ENCODE results near the gene METTL6. TPM values are rescaled to one million over a fixed set of nuclear protein-coding genes. Genes with fewer than 3 reads are reported as not detected.
"Not testable (repeated sequence)": the region's sequence is repeated elsewhere in the genome, so short reads cannot be mapped to it uniquely, and the experiment has no call there.

The METTL6 gene
- total RNA-seq, 4 donors from 2014 or later: 2.6 to 9.6 (median 9.0) TPM

DNA sequence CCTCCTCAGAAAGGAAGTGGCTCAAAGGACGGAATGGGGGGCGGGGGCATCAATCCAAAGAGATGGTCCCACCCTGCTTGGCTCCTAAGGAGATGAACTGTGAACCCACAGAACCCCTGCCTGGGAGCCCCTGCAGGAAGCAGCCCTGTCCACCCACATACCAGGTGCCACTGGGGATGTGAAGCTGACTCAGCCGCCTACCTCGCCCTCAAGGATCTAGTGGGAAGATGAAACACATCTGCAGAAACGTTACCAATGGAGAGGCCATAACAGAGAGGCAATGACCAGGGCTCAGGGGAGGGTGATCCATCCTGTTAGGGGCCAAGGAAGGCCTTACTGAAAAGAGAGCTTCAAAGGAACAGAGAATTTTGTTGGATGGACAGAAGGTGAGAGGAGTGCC, 35.1 kb upstream of the METTL6 start:
- no peak overlapping the region for H3K27ac ChIP-seq
- no peak for DNase-seq
- no peaks in the 10 kb centered on the region for H3K27me3 ChIP-seq
- no peaks in the 10 kb centered on the region for H3K9me3 ChIP-seq
- no peaks in the 10 kb centered on the region for H3K36me3 ChIP-seq
- H3K4me3 ChIP-seq: no peak overlapping the region
- TF ChIP-seq, protein P1, sequence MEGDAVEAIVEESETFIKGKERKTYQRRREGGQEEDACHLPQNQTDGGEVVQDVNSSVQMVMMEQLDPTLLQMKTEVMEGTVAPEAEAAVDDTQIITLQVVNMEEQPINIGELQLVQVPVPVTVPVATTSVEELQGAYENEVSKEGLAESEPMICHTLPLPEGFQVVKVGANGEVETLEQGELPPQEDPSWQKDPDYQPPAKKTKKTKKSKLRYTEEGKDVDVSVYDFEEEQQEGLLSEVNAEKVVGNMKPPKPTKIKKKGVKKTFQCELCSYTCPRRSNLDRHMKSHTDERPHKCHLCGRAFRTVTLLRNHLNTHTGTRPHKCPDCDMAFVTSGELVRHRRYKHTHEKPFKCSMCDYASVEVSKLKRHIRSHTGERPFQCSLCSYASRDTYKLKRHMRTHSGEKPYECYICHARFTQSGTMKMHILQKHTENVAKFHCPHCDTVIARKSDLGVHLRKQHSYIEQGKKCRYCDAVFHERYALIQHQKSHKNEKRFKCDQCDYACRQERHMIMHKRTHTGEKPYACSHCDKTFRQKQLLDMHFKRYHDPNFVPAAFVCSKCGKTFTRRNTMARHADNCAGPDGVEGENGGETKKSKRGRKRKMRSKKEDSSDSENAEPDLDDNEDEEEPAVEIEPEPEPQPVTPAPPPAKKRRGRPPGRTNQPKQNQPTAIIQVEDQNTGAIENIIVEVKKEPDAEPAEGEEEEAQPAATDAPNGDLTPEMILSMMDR (IDR thresholded peaks at IDR 0.05): no peak
- TF ChIP-seq POLR2A (IDR thresholded peaks at IDR 0.05) (no peak), POLR2AphosphoS5 (IDR thresholded peaks at IDR 0.05) (no peak), EP300 (IDR thresholded peaks at IDR 0.05; ENCODE audit: low read depth) (no peak)
- WGBS, 2 donors (ENCODE audit: low coverage in 1 of 2): 70 to 87% methylated on average over 3 to 5 of the region's 5 CpGs
- intact Hi-C loops (cut with DNase I; ENCODE audit: low total_unique reads): no loop called here
- H3K4me1 ChIP-seq: no peaks in the 10 kb centered on the region
- in situ Hi-C loops (cut with MboI; ENCODE audit: low pct_ligation_motif_present in 1 of 4, low pct_unique_long_range_greater_than_20kb in 1 of 4, low sequenced_read_pairs in 3 of 4): no loop called here

DNA sequence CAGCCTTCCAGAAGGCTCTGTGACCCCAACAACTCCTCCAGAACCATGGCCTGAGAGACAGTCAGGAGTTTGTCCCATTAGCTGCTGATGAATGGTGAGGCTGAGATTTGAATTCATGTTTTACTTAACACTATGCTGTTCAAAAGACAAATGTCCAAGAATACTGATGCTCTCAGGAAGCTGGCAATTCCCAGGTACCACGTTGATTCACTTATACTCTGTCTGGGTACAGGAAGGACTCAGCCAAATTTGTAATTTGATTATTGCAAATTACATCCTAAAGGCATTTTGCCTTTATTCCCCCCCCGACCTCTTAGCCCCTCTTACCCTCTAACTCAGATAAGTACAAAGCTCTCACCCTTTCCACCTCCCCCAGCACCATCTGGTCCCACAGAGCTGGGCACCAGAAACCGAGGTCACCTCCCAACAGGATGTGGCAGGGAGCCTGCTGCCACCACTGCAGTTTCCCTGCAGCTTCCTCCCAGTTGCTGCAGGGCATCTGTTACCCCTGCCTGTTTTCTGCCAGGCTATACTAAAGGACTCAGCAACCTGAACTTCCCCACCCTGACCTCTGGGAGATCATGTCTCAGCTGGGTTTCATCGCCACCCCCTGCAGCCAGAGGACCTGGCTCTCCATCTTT, 33.7 kb upstream of the METTL6 start:
- 40 to 52% methylated on average over 2 to 4 of the region's 4 CpGs for WGBS, 2 donors (ENCODE audit: low coverage in 1 of 2)
- H3K27me3 ChIP-seq: no peaks in the 10 kb centered on the region
- DNase-seq: no peak

GRCh38 chr3:15458212-15458780, 31.0 kb upstream of the METTL6 start:
- Histone ChIP-seq H3K9me3 (no peaks in the 10 kb centered on the region), H3K36me3 (no peaks in the 10 kb centered on the region), H3K27ac (no peak overlapping the region), H3K4me1 (no peaks in the 10 kb centered on the region), H3K27me3 (no peaks in the 10 kb centered on the region), H3K4me3 (no peak overlapping the region)
- intact Hi-C loops (cut with DNase I; ENCODE audit: low total_unique reads): no loop called here
- TF ChIP-seq, protein P1 (IDR thresholded peaks at IDR 0.05): no peak
- no peak for TF ChIP-seq EP300 (IDR thresholded peaks at IDR 0.05; ENCODE audit: low read depth)
- no peak for TF ChIP-seq POLR2A (IDR thresholded peaks at IDR 0.05)
- TF ChIP-seq POLR2AphosphoS5 (IDR thresholded peaks at IDR 0.05): no peak
- WGBS, 2 donors (ENCODE audit: low coverage in 1 of 2): 88 to 90% methylated on average over 6 to 7 of the region's 7 CpGs
- DNase-seq: no peak
- in situ Hi-C loops (cut with MboI; ENCODE audit: low pct_ligation_motif_present in 1 of 4, low pct_unique_long_range_greater_than_20kb in 1 of 4, low sequenced_read_pairs in 3 of 4): no loop called here

More for the DNA sequence above, 33.7 kb upstream of the METTL6 start:
- in situ Hi-C loops (cut with MboI; ENCODE audit: low pct_ligation_motif_present in 1 of 4, low pct_unique_long_range_greater_than_20kb in 1 of 4, low sequenced_read_pairs in 3 of 4) (no loop called here), intact Hi-C loops (cut with DNase I; ENCODE audit: low total_unique reads) (no loop called here)
- H3K9me3 ChIP-seq: no peaks in the 10 kb centered on the region
- TF ChIP-seq EP300 (IDR thresholded peaks at IDR 0.05; ENCODE audit: low read depth): no peak
- no peak for TF ChIP-seq POLR2A (IDR thresholded peaks at IDR 0.05)
- no peak for TF ChIP-seq POLR2AphosphoS5 (IDR thresholded peaks at IDR 0.05)
- TF ChIP-seq, protein P1 (IDR thresholded peaks at IDR 0.05): no peak
- no peaks in the 10 kb centered on the region for H3K36me3 ChIP-seq
- no peaks in the 10 kb centered on the region for H3K4me1 ChIP-seq
- no peak overlapping the region for H3K27ac ChIP-seq
- no peak overlapping the region for H3K4me3 ChIP-seq

GRCh38 chr3:15456915-15457314, 29.6 kb upstream of the METTL6 start:
- WGBS, 2 donors (ENCODE audit: low coverage in 1 of 2): 80 to 90% methylated on average over 1 to 10 of the region's 10 CpGs
- not testable (repeated sequence) for H3K9me3 ChIP-seq

More at GRCh38 chr3:15456915-15457314, 29.6 kb upstream of the METTL6 start:
- DNase-seq; H3K27ac ChIP-seq; H3K36me3 ChIP-seq; H3K27me3 ChIP-seq; in situ Hi-C loops (cut with MboI; ENCODE audit: low pct_ligation_motif_present in 1 of 4, low pct_unique_long_range_greater_than_20kb in 1 of 4, low sequenced_read_pairs in 3 of 4); intact Hi-C loops (cut with DNase I; ENCODE audit: low total_unique reads); H3K4me3 ChIP-seq; H3K4me1 ChIP-seq: not testable (repeated sequence)
